ENCODE measurements around the gene NDUFAF4.
A peak's percentile ranks its signal among the peaks of the same experiment; 100 is the strongest.

Gene NDUFAF4

GRCh38 chr6:96923871-96924493 lies 26.3 kb upstream of the NDUFAF4 start:
- peaks cover 13% of the 10 kb centered on the region for H3K4me1 ChIP-seq (ENCODE audit: low read length)
- no peaks in the 10 kb centered on the region for H4K20me1 ChIP-seq (ENCODE audit: insufficient read depth, low read length)
- TF ChIP-seq CTCF (IDR thresholded peaks at IDR 0.05; ENCODE audit: low read depth, low read length) (no peak), EZH2phosphoT487 (IDR thresholded peaks at IDR 0.05; ENCODE audit: low read depth) (no peak)
- H3K36me3 ChIP-seq (replicated peaks; ENCODE audit: low read depth, low read length) = no peaks in the 10 kb centered on the region
- H3K9ac ChIP-seq (ENCODE audit: low read length) = peak overlapping the region; percentile 88
- no peaks in the 10 kb centered on the region for H3K79me2 ChIP-seq (ENCODE audit: low read length)
- H2AFZ ChIP-seq (ENCODE audit: low read depth, low read length) = peak overlapping the region; percentile 24
- peak overlapping the region; percentile 66 for H3K27ac ChIP-seq (ENCODE audit: low read length)
- H3K27me3 ChIP-seq (ENCODE audit: low read depth, low read length) = no peaks in the 10 kb centered on the region
- H3K4me2 ChIP-seq (ENCODE audit: low read length) = peak overlapping the region; percentile 85
- H3K9me3 ChIP-seq (ENCODE audit: insufficient read depth, low read length) = no peaks in the 10 kb centered on the region
- peak overlapping the region; percentile 98 for H3K4me3 ChIP-seq (ENCODE audit: low read length)

GRCh38 chr6:96923400-96923799 lies 25.7 kb upstream of the NDUFAF4 start:
- Histone ChIP-seq H3K27me3 (ENCODE audit: low read depth, low read length) (no peaks in the 10 kb centered on the region), H3K9ac (ENCODE audit: low read length) (peak overlapping the region; percentile 88), H3K79me2 (ENCODE audit: low read length) (no peaks in the 10 kb centered on the region), H3K9me3 (ENCODE audit: insufficient read depth, low read length) (no peaks in the 10 kb centered on the region), H2AFZ (ENCODE audit: low read depth, low read length) (peak overlapping the region; percentile 24; the same call in 1 of the 2 replicates), H3K27ac (ENCODE audit: low read length) (peak overlapping the region; percentile 66), H3K4me3 (ENCODE audit: low read length) (peak overlapping the region; percentile 98), H3K36me3 (replicated peaks; ENCODE audit: low read depth, low read length) (no peaks in the 10 kb centered on the region), H3K4me1 (ENCODE audit: low read length) (peaks cover 13% of the 10 kb centered on the region), H4K20me1 (ENCODE audit: insufficient read depth, low read length) (no peaks in the 10 kb centered on the region), H3K4me2 (ENCODE audit: low read length) (peak overlapping the region; percentile 85)
- TF ChIP-seq EZH2phosphoT487 (IDR thresholded peaks at IDR 0.05; ENCODE audit: low read depth) (no peak), CTCF (IDR thresholded peaks at IDR 0.05; ENCODE audit: low read depth, low read length) (no peak)

DNA sequence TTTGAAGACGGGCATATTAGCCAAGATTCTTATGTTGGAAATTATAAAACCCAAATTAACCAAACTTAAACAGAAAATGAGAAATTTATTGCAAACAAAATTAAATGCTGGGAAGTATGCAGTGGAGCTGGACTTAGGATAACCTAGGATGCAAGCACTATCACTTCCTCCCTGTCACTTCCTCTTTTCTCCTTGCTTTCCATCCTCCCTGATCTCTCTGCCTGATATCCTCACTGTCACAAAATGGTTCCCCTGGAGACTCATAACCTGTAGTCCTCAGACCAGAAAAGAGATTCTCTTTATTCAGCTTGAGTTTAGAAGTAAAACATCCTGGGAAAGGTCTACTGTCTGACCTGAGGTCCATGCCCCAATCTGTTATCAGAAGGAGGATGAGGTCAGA lies 19.4 kb upstream of the NDUFAF4 start:
- Histone ChIP-seq H3K27ac (ENCODE audit: low read length) (no peak overlapping the region), H3K79me2 (ENCODE audit: low read length) (no peaks in the 10 kb centered on the region), H3K9me3 (ENCODE audit: insufficient read depth, low read length) (no peaks in the 10 kb centered on the region), H3K4me1 (ENCODE audit: low read length) (no peaks in the 10 kb centered on the region), H3K36me3 (replicated peaks; ENCODE audit: low read depth, low read length) (no peaks in the 10 kb centered on the region), H2AFZ (ENCODE audit: low read depth, low read length) (no peak overlapping the region), H3K4me3 (ENCODE audit: low read length) (no peak overlapping the region), H3K9ac (ENCODE audit: low read length) (no peak overlapping the region), H3K27me3 (ENCODE audit: low read depth, low read length) (no peaks in the 10 kb centered on the region), H3K4me2 (ENCODE audit: low read length) (no peak overlapping the region), H4K20me1 (ENCODE audit: insufficient read depth, low read length) (no peaks in the 10 kb centered on the region)
- TF ChIP-seq EZH2phosphoT487 (IDR thresholded peaks at IDR 0.05; ENCODE audit: low read depth) (no peak), CTCF (IDR thresholded peaks at IDR 0.05; ENCODE audit: low read depth, low read length) (no peak)

- no peak overlapping the region for H2AFZ ChIP-seq (ENCODE audit: low read depth, low read length)
- no peak overlapping the region for H3K4me3 ChIP-seq (ENCODE audit: low read length)
- no peaks in the 10 kb centered on the region for H3K4me1 ChIP-seq (ENCODE audit: low read length)
- no peaks in the 10 kb centered on the region for H4K20me1 ChIP-seq (ENCODE audit: insufficient read depth, low read length)
- H3K27ac ChIP-seq (ENCODE audit: low read length) = no peak overlapping the region
- H3K9ac ChIP-seq (ENCODE audit: low read length) = no peak overlapping the region
- no peak overlapping the region for H3K4me2 ChIP-seq (ENCODE audit: low read length)
- peaks cover 4% of the 10 kb centered on the region; the same call in 1 of the 2 replicates for H3K27me3 ChIP-seq (ENCODE audit: low read depth, low read length)
- no peaks in the 10 kb centered on the region for H3K9me3 ChIP-seq (ENCODE audit: insufficient read depth, low read length)
- no peaks in the 10 kb centered on the region for H3K79me2 ChIP-seq (ENCODE audit: low read length)
- H3K36me3 ChIP-seq (replicated peaks; ENCODE audit: low read depth, low read length) = no peaks in the 10 kb centered on the region
- no peak for TF ChIP-seq CTCF (IDR thresholded peaks at IDR 0.05; ENCODE audit: low read depth, low read length)
- no peak for TF ChIP-seq EZH2phosphoT487 (IDR thresholded peaks at IDR 0.05; ENCODE audit: low read depth)
These were observed 15.9 kb upstream of the NDUFAF4 start for GRCh38 chr6:96913621-96914020.
